K562 (cell line): Measurements from ENCODE around the gene OPCML. TPM values are rescaled to one million over a fixed set of nuclear protein-coding genes. Genes with fewer than 3 reads are reported as not detected.

Experiments used
- ATAC-seq: fragments of 200-7000 bp; cut with Tn5 transposase; 3 replicates; pipeline ENCODE4 v1.9.1; 2020; ENCODE audit warnings: moderate library complexity
- BruUV-seq: library from RNA; stranded (reverse); fragments of 400-500 nt; replicated peaks from 2 replicates; lab custom pipeline; 2021; lab: Mats Ljungman, UMichigan
- CTCF ChIA-PET: fragments of 300-600 bp; formaldehyde crosslinking; extraction: SDS; loops from one replicate; lab custom pipeline; 2021; ENCODE audit warnings: low intra/inter-chr PET ratio; lab: Yijun Ruan, JAX
- POLR2A ChIA-PET: fragments of 300-600, 350-650 bp; sonication (Branson Sonifier 250); formaldehyde crosslinking; extraction: SDS; loops from one replicate; lab custom pipeline; 2021; ENCODE audit warnings: antibody characterized with exemption, inconsistent platforms; lab: Yijun Ruan, JAX
- DNase-seq, 4 experiments: peaks; one replicate each; pipeline versions ENCODE4 v3.0.0 to v3.0.0-alpha.2; 2011 to 2018; ENCODE audit warnings: low spot score in 3 of 4, mixed read lengths in 3 of 4; ENCODE audit errors: extremely low read depth in 1 of 4
- FAIRE-seq: peaks from 2 replicates; lab custom pipeline; 2011; peaks lifted over from hg19 to GRCh38; lab: Jason Lieb, UNC
- H2AFZ ChIP-seq: 2 replicates; pipeline ENCODE4 v1.6.0; 2011; ENCODE audit warnings: low read depth, low read length, control low read depth, inconsistent platforms
- H3K27ac ChIP-seq: fragments of 200-600 bp; 3 replicates; pipeline ENCODE4 v1.8.0; 2011; ENCODE audit warnings: low read depth, mild to moderate bottlenecking, control low read depth, inconsistent platforms, low read length, moderate library complexity, mixed read lengths; ENCODE audit errors: extremely low read depth
- H3K27me3 ChIP-seq, 2 experiments: fragments of 300-600 bp in 1 of 2; 2 replicates in 1 of 2; 3 replicates in 1 of 2; pipeline versions ENCODE4 v1.6.0 to v1.8.0; 2011; ENCODE audit warnings: inconsistent platforms in 2 of 2, low read length in 2 of 2, mild to moderate bottlenecking in 1 of 2, mixed read lengths in 1 of 2, moderate library complexity in 1 of 2; ENCODE audit not compliant: control insufficient read depth in 2 of 2, insufficient read depth in 2 of 2
- H3K36me3 ChIP-seq: fragments of 300-600 bp; 3 replicates; pipeline ENCODE4 v1.8.0; 2011; ENCODE audit warnings: mild to moderate bottlenecking, low read length, inconsistent platforms; ENCODE audit not compliant: control insufficient read depth, insufficient read depth
- H3K4me1 ChIP-seq, 2 experiments: fragments of 200-600 bp in 1 of 2; replicated peaks in 1 of 2; 2 replicates in 1 of 2; 3 replicates in 1 of 2; pipeline versions ENCODE4 v1.5.1 to v1.8.0; 2011; ENCODE audit warnings: inconsistent platforms in 2 of 2, low read length in 2 of 2, mild to moderate bottlenecking in 1 of 2, mixed read lengths in 1 of 2, moderate library complexity in 1 of 2; ENCODE audit not compliant: control insufficient read depth in 2 of 2, insufficient read depth in 2 of 2
- H3K4me2 ChIP-seq: 2 replicates; pipeline ENCODE4 v1.6.1; 2011; ENCODE audit warnings: low read length, control low read depth, inconsistent platforms, mixed read lengths; ENCODE audit not compliant: insufficient read depth
- H3K4me3 ChIP-seq: fragments of 200-600 bp; sonication (generic), shearing (Covaris generic); 2 replicates; pipeline ENCODE4 v1.5.1; 2016; ENCODE audit warnings: control low read depth, inconsistent platforms
- H3K79me2 ChIP-seq: fragments of 200-600 bp; 3 replicates; pipeline ENCODE4 v1.8.0; 2011; ENCODE audit warnings: low read length, inconsistent platforms; ENCODE audit not compliant: control insufficient read depth, insufficient read depth
- H3K9ac ChIP-seq, 2 experiments: 2 replicates each; pipeline versions ENCODE4 v1.6.0 to v1.6.1; 2011; ENCODE audit warnings: low read depth in 2 of 2, low read length in 2 of 2, control low read depth in 1 of 2, inconsistent platforms in 1 of 2, mild to moderate bottlenecking in 1 of 2, mixed read lengths in 1 of 2; ENCODE audit not compliant: insufficient read depth in 1 of 2
- H3K9me1 ChIP-seq: one replicate; pipeline ENCODE4 v1.6.0; 2011; ENCODE audit warnings: inconsistent platforms, mild to moderate bottlenecking, low read length, moderate library complexity; ENCODE audit not compliant: control insufficient read depth, insufficient read depth
- H3K9me3 ChIP-seq: replicated peaks from 2 replicates; pipeline ENCODE4 v1.5.1; 2011; ENCODE audit warnings: low read depth, low read length, inconsistent platforms; ENCODE audit not compliant: control insufficient read depth, insufficient read depth
- H4K20me1 ChIP-seq: replicated peaks from 2 replicates; pipeline ENCODE4 v1.6.1; 2011; ENCODE audit warnings: low read length, inconsistent platforms, mixed read lengths; ENCODE audit not compliant: control insufficient read depth, insufficient read depth
- RAD51 ChIP-seq: fragments of 450-650 bp; IDR thresholded peaks from 2 replicates; pipeline ENCODE4 v1.7.1; 2016; ENCODE audit warnings: low read depth, mild to moderate bottlenecking, borderline replicate concordance
- RNF219 ChIP-seq: fragments of 250-450 bp; sonication (Bioruptor Pico); IDR thresholded peaks from 2 replicates; pipeline ENCODE4 v1.5.0; 2022; ENCODE audit warnings: mild to moderate bottlenecking
- THAP12 ChIP-seq: fragments of 250-450 bp; sonication (Bioruptor Pico); IDR thresholded peaks from 2 replicates; pipeline ENCODE4 v1.9.0; 2021; ENCODE audit warnings: mild to moderate bottlenecking, inconsistent platforms
- WGBS: fragments of 100-300 bp; shearing (Covaris generic); methylation state at CpG from one replicate; pipeline ENCODE4 v1.1.6; 2016; ENCODE audit warnings: low coverage, mixed read lengths; ENCODE audit not compliant: insufficient coverage; ENCODE audit errors: missing lambda C conversion rate; 5-methylcytosine and 5-hydroxymethylcytosine counted together
- in situ Hi-C: fragments of 300-500 bp; cut with MboI; formaldehyde crosslinking; loops from 4 replicates; pipeline ENCODE4 v1.15.0; 2018; ENCODE audit warnings: inconsistent platforms, mixed read lengths
- intact Hi-C: fragments of 100-400 bp; cut with micrococcal nuclease; formaldehyde crosslinking; loops from 2 replicates; pipeline ENCODE4 v1.14.2; 2022
- polyA plus RNA-seq, 8 experiments: library from polyadenylated mRNA; depleted of rRNA in 4 of 8; stranded (reverse) in 5 of 8; unstranded in 3 of 8; fragments of >200 nt; fragmentation: Nextera tagmentation in 2 of 8; fragmentation: Illumina TruSeq in 1 of 8; extraction: Ambion mirVana in 2 of 8; extraction: Trizol in 1 of 8; gene quantifications; 2 replicates each; pipeline versions ENCODE4 v1.2.1 to v1.2.3, GENCODE V29; 2011 to 2014; ENCODE audit warnings: inconsistent platforms in 1 of 8, missing spikeins in 1 of 8
- total RNA-seq, 7 experiments: library from RNA; depleted of rRNA in 6 of 7; stranded (reverse); fragments of >200 nt in 6 of 7; fragmentation: Illumina TruSeq in 2 of 7; extraction: Trizol in 2 of 7; gene quantifications; 2 replicates each; pipeline versions ENCODE4 v1.2.1 to v1.2.3, GENCODE V29; 2011 to 2021; ENCODE audit warnings: low replicate concordance in 1 of 7

OPCML gene
- total and polyA plus RNA-seq, 9 of the 15 experiments (the other 6 are each of a cell fraction or from before 2014, with no cell fraction given), result not detected

- in situ Hi-C loops, result no loop called here
- H3K4me3 ChIP-seq, result no peak overlapping the region
- no peaks in the 10 kb centered on the region for H3K9me3 ChIP-seq
- no peaks in the 10 kb centered on the region for H3K79me2 ChIP-seq
- H3K4me2 ChIP-seq, result no peak overlapping the region
- H3K27me3 ChIP-seq, result no peaks in the 10 kb centered on the region
- ATAC-seq (no peak), DNase-seq (no peak), FAIRE-seq (no peak)
- no TSS peak for BruUV-seq
- no peaks in the 10 kb centered on the region for H3K4me1 ChIP-seq
- POLR2A ChIA-PET, result no interaction called here
- CTCF ChIA-PET, result no interaction called here
- intact Hi-C loops, result no loop called here
- no peak overlapping the region for H2AFZ ChIP-seq
- no peaks in the 10 kb centered on the region for H3K9me1 ChIP-seq
- no peak overlapping the region for H3K9ac ChIP-seq
- 0% methylated on average over 3 of the region's 3 CpGs for WGBS
- no peaks in the 10 kb centered on the region for H4K20me1 ChIP-seq
- no peak overlapping the region for H3K27ac ChIP-seq
- H3K36me3 ChIP-seq, result no peaks in the 10 kb centered on the region
- TF ChIP-seq RNF219 (no peak), THAP12 (CRISPR knock-in tag) (no peak), RAD51 (no peak)
These were observed 1068.9 kb downstream of the OPCML start for GRCh38 chr11:132463295-132464002.
